Heart right ventricle (tissue), 16 donors: Measurements from ENCODE around the gene USB1. TPM values are rescaled to one million over a fixed set of nuclear protein-coding genes. Genes with fewer than 3 reads are reported as not detected.

Experiments used
- ATAC-seq, 8 donors: fragments of 200-7000 bp; cut with Tn5 transposase; one replicate each; pipeline ENCODE4 v1.9.1; 2020; ENCODE audit warnings: mild to moderate bottlenecking in 8 of 8, moderate library complexity in 8 of 8, moderate number of reproducible peaks in 1 of 8
- DNase-seq, 2 donors: peaks; one replicate each; pipeline ENCODE4 v3.0.0-alpha.2; 2020
- H3K27ac ChIP-seq, 10 donors: fragments of 200-600 bp; sonication (generic) in 2 of 10; one replicate each; pipeline versions ENCODE4 v1.5.0 to v1.8.0; 2020 to 2022; ENCODE audit warnings: mild to moderate bottlenecking in 3 of 10
- H3K27me3 ChIP-seq, 7 donors: fragments of 200-600 bp; one replicate each; pipeline ENCODE4 v1.8.0; 2021 to 2022; ENCODE audit warnings: mild to moderate bottlenecking in 2 of 7
- H3K36me3 ChIP-seq, 9 donors: fragments of 200-600 bp; sonication (generic) in 1 of 9; one replicate each; pipeline versions ENCODE4 v1.5.0 to v1.8.0; 2020 to 2022; ENCODE audit warnings: mild to moderate bottlenecking in 2 of 9
- H3K4me1 ChIP-seq, 9 donors: fragments of 200-600 bp; sonication (generic) in 1 of 9; one replicate each; pipeline versions ENCODE4 v1.5.0 to v1.8.0; 2020 to 2022; ENCODE audit warnings: mild to moderate bottlenecking in 4 of 9
- H3K4me3 ChIP-seq, 10 donors: fragments of 200-600 bp; sonication (generic) in 2 of 10; one replicate each; pipeline versions ENCODE4 v1.5.0 to v1.8.0; 2020 to 2022; ENCODE audit warnings: mild to moderate bottlenecking in 7 of 10, moderate library complexity in 2 of 10
- H3K9me3 ChIP-seq, 11 donors: fragments of 200-600 bp in 10 of 11; sonication (generic) in 2 of 11; one replicate each; pipeline versions ENCODE4 v1.5.0 to v1.8.0; 2013 to 2022; ENCODE audit warnings: mild to moderate bottlenecking in 2 of 11, control low read depth in 1 of 11, moderate library complexity in 1 of 11
- WGBS, 2 donors: extraction: QIAGEN DNeasy Blood & Tissue Kit; methylation state at CpG; one replicate each; pipeline ENCODE4 v1.1.7; 2013; ENCODE audit warnings: inconsistent platforms in 1 of 2; 5-methylcytosine and 5-hydroxymethylcytosine counted together
- intact Hi-C, 10 donors: fragments of 100-400 bp; cut with DNase I; formaldehyde crosslinking; loops; one replicate each; pipeline versions ENCODE4 v1.11.1 to v1.14.2; 2022
- polyA plus RNA-seq, 2 donors: library from polyadenylated mRNA; stranded (reverse); fragments of 200-250 nt; gene quantifications; one replicate each; pipeline ENCODE4 v1.2.3, GENCODE V29; 2013
- total RNA-seq, 10 donors: library from RNA; stranded (reverse); fragmentation: NEBNext Ultra II Directional in 3 of 10; extraction: Animal tissue kit (Norgen Biotek cat#: 25700) in 3 of 10; gene quantifications; one replicate each; pipeline versions ENCODE4 v1.2.1 to v1.2.4, GENCODE V29; 2021 to 2023
- TF ChIP-seq, protein P1 (sequence below), 9 donors: fragments of 200-600 bp; sonication (generic) in 2 of 9; IDR thresholded peaks; one replicate each; pipeline versions ENCODE4 v1.5.0 to v1.8.0; 2021 to 2022; ENCODE audit warnings: antibody characterized with exemption in 9 of 9, mild to moderate bottlenecking in 5 of 9, moderate library complexity in 1 of 9
- donor health status: Arrhythmogenic right ventricular cardiomyopathy.
- donor health status: ischemic (EF 13 %, LVEDD 7.1; RV severe dilation, severe dysfunction).
- donor health status: healthy with polysubstance abuse.
- donor health status: DM: no; HTN: yes; CAD: no.
- donor health status: DM: no; HTN: no; CAD: no.
- donor health status: ischemic (EF 25% LVEDD 6.9; RV normal size, moderate dysfunction).
- donor health status: ischemic (EF 25% LVEDD 5.7; RV mildly dilated, moderate dysfunction).
- donor health status: healthy.
- donor health status: DM: yes; HTN: yes; CAD: no.
- donor health status: Ischemic cardiomyopathy.
- donor health status: ischemic (EF 35%, LVEDD 5.7; RV mildly dilated, moderate dysfunction).
- donor health status: nonischemic (EF 11% LVEDD 7.7; RV severe dilation, severe dysfunction).
- donor health status: DM: yes; HTN: yes; CAD: no.
- donor health status: PGD.
- donor health status: ischemic (EF 29% LVEDD 5.4; RV normal size, mild dysfunction).
- donor health status: nonischemic (EF 23%, LVEDD 6.1; RV moderate dilation, normal function).

USB1 gene
- total and polyA plus RNA-seq, 12 donors: 21.1 to 44.3 (median 31.5) TPM

DNA sequence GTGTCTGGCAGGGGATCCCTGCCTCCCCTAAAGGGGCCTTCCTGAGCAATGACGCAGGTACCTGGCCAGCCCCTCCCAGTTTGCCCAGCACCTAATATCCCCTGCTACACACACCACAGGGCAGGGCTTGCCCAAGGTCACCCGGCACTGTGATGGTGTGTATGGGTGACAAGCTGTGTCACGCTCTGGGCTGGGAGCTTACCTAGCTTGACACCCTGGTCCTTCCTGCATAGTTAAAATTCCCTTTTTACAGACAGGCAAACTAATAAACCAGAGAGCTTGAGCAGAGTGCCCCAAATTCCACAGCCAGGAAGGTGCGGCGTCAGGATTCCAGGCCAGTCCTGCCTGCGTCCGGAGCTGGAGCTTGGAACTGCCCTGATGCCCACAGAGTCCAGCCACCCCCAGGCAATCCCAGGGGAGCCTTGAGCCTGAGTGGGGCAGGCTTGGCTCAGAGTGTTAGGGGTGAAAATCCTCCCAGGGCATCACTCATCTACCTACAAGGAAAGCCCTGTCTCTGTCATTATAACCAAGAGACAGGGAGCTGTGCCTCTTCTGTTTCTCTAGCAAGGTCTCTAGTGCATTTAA is 42.5 kb downstream of the USB1 start:
- no peak for ATAC-seq
- TF ChIP-seq, protein P1, sequence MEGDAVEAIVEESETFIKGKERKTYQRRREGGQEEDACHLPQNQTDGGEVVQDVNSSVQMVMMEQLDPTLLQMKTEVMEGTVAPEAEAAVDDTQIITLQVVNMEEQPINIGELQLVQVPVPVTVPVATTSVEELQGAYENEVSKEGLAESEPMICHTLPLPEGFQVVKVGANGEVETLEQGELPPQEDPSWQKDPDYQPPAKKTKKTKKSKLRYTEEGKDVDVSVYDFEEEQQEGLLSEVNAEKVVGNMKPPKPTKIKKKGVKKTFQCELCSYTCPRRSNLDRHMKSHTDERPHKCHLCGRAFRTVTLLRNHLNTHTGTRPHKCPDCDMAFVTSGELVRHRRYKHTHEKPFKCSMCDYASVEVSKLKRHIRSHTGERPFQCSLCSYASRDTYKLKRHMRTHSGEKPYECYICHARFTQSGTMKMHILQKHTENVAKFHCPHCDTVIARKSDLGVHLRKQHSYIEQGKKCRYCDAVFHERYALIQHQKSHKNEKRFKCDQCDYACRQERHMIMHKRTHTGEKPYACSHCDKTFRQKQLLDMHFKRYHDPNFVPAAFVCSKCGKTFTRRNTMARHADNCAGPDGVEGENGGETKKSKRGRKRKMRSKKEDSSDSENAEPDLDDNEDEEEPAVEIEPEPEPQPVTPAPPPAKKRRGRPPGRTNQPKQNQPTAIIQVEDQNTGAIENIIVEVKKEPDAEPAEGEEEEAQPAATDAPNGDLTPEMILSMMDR (IDR thresholded peaks at IDR 0.05): no peak
- Histone ChIP-seq H3K27me3 (no peaks in the 10 kb centered on the region), H3K4me3 (no peak overlapping the region), H3K4me1 (peaks cover 4 to 35% (median 25%) of the 10 kb centered on the region in 9 donors), H3K27ac (no peak overlapping the region), H3K9me3 (no peaks in the 10 kb centered on the region), H3K36me3 (peaks cover 0 to 73% (median 28%) of the 10 kb centered on the region in 9 donors)
- 82 to 84% methylated on average over 7 of the region's 7 CpGs for WGBS, 2 donors
- DNase-seq: no peak
- intact Hi-C loops: no loop called here

DNA sequence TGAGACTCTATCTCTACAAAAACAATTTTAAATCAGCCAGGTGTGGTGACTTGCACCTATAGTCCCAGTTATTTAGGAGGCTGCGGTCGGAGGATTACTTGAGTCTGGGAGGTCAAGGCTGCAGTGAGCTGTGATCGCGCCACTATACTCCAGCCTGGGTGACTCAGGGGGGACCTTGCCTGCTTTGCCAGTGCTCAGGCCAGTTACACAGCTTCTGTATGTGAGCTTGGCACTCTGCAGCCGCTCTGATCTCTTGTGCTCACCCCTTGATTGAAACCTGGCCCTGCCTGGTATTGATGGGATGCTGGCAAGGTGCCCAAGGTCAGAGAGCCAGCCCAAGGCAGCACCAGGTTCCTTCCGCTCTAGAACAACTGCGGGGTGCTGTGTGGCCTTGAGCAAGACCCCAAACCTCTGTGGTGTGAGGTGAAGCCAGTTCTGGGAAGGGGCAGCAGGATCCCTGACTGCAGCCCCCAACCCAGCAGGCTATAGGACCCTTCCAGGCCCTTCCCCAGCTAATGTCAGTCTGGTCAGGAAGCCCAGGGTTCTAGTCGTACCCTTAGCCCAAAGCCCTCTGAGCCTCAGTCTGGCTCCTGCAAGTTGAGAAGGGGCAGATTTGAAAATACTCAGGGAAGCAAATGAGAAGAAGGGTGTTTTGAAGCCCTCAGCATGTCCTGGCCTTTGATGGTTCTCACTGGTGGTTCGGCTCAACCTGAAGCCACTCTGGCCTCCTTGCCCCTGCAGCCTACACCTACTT is 43.2 kb downstream of the USB1 start:
- WGBS, 2 donors: 80 to 81% methylated on average over 9 of the region's 9 CpGs
- intact Hi-C loops: no loop called here
- peaks cover 0 to 65% (median 28%) of the 10 kb centered on the region in 9 donors for H3K36me3 ChIP-seq
- no peaks in the 10 kb centered on the region for H3K27me3 ChIP-seq
- H3K9me3 ChIP-seq: no peaks in the 10 kb centered on the region
- no peak overlapping the region for H3K4me3 ChIP-seq
- ATAC-seq: no peak
- DNase-seq: no peak
- TF ChIP-seq, protein P1 (IDR thresholded peaks at IDR 0.05): no peak
- H3K4me1 ChIP-seq: peaks cover 4 to 43% (median 32%) of the 10 kb centered on the region in 9 donors
- peak overlapping the region in 1 of 10 donors; percentile 26 for H3K27ac ChIP-seq

DNA sequence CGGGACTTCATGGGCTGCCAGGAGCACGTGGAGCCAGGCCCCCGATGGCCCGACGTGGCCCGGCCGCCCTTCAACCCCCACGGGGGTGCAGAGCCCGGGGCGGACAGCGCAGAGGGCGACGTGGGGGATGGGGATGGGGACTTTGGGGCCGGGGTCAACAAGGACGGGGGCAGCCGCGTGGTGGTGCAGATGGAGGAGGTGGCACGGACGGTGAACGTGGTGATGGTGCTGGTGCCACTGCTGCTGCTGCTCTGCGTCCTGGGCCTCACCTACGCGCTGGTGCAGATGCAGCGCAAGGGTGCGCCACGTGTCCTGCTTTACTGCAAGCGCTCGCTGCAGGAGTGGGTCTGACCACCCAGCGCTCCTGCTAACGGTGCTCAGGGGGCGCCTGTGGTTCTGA is 43.9 kb downstream of the USB1 start:
- Histone ChIP-seq H3K4me3 (no peak overlapping the region), H3K4me1 (peaks cover 4 to 49% (median 35%) of the 10 kb centered on the region in 9 donors), H3K36me3 (peaks cover 0 to 58% (median 24%) of the 10 kb centered on the region in 9 donors), H3K27me3 (no peaks in the 10 kb centered on the region), H3K9me3 (no peaks in the 10 kb centered on the region), H3K27ac (peak overlapping the region in 2 of 10 donors; percentile 78 to 83)
- TF ChIP-seq, protein P1 (IDR thresholded peaks at IDR 0.05): no peak
- intact Hi-C loops: no loop called here
- DNase-seq (no peak), ATAC-seq (no peak)
- WGBS, 2 donors: 85 to 90% methylated on average over 30 to 31 of the region's 31 CpGs

DNA sequence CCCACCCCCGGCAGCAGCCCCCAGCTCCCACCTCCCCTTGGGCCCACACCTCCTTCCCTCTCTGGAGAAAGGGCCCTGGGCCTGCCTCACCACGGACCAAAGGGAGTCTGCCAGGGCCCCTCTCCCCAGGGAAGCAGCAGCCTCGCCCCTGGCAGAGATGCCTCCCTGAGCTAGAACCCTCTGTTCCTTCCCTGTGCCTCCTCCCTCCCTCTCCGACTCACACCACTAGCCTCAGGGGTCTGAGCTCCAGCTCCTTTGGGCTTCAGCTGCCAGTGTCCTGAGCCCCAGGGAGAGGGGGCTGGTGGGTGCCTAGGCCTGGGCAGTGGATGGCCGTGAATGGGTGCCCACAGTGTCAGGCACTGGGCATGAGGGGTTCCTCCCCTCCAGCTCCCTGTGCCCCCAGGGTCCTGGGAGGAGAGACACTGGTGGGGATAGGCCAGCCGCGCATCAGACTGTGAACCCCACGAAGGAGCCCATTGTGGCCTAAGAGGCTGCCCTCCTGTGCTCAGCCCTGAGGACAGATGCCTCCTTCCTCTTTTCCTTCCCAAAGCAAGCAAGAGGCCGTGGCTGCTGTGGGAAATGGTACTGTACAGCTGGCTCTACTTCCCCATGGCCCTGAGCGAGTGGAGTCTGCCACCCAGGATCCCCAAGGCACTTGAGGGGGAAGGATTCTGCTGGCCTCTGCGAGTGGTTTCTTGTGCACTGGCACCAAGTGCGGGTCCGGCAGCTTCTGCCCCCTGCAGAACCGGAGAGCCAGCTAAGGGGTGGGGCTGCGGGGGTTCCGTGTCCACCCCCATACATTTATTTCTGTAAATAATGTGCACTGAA is 45.1 kb downstream of the USB1 start:
- peak overlapping the region in 8 of 10 donors; percentile 40 to 87 (median 80) for H3K27ac ChIP-seq
- WGBS, 2 donors: 74 to 76% methylated on average over 16 of the region's 16 CpGs
- no peak for DNase-seq
- H3K27me3 ChIP-seq: no peaks in the 10 kb centered on the region
- H3K4me3 ChIP-seq: no peak overlapping the region
- H3K9me3 ChIP-seq: no peaks in the 10 kb centered on the region
- TF ChIP-seq, protein P1 (IDR thresholded peaks at IDR 0.05): no peak
- ATAC-seq: peak in 1 of 8 donors; percentile 8
- H3K4me1 ChIP-seq: peaks cover 4 to 53% (median 35%) of the 10 kb centered on the region in 9 donors
- intact Hi-C loops: no loop called here
- H3K36me3 ChIP-seq: peaks cover 0 to 47% (median 14%) of the 10 kb centered on the region in 9 donors
